HG02885 (cell line): ENCODE measurements around the gene NTNG2.

Experiments used
- ATAC-seq: cut with Tn5 transposase; IDR thresholded peaks from one replicate; pipeline ENCODE4 v1.9.1; 2021; ENCODE audit warnings: mild to moderate bottlenecking; ENCODE audit not compliant: unreplicated experiment, poor library complexity

The NTNG2 gene

DNA sequence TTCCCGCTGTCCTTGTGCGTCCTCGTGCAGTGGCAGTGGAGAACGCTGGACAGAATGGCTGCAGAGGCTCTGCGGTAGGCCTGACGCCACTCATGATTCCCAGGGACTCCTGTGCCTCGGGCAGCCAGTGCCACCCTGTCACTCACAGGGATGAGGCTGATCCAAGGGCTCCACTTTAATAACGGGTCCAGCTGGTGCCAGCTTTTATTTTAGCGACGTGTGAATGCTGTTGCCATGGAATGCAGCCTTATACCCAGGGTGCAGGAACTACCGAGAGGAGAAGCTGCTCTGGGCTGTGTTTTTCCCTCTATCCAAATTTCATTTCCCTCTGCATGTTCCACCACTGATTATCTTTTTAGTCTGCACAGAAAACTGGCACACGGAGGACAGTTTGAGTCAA, 15.8 kb upstream of the NTNG2 start:
- no peak for ATAC-seq

GRCh38 chr9:132146575-132146974, 15.3 kb upstream of the NTNG2 start:
- ATAC-seq = no peak

- no peak for ATAC-seq
These were observed 14.5 kb upstream of the NTNG2 start for GRCh38 chr9:132147331-132147730.

DNA sequence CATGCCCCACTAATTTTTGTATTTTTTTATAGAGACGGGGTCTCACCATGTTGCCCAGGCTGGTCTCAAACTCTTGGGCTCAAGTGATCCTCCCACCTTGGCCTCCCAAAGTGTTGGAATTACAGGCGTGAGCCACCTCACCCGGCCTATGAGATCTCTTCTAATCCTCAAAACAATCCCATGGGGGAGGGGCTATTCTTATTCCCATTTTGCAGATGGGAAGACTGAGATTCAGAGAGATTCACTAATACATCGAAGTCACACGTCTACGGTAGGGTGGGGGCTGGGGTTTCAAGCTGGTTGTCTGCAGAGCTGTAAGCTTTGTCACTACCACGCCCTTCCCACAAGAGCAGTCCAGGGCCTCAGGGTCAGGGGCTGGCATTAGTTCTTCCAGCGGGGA, 14.0 kb upstream of the NTNG2 start:
- ATAC-seq = no peak

DNA sequence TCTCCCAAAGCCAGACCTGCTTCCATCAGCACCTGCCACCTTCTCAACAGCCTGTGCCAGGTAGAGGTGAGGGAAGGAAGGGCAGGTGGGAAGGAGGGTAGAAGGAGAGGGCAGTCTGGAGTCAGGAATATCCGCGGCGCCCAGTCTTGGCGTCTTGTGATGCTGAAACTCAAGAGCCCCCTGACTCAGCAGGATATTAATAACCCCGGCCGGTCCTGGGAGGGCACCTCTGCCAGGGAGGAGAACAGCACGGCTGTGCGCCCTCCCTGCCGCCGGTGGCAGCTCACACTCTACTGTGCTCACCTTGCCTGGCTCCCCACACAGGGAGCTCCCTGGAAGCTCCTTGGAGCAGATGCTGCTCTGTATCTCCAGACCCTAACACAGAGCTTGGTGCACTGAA, 11.6 kb upstream of the NTNG2 start:
- ATAC-seq = no peak

DNA sequence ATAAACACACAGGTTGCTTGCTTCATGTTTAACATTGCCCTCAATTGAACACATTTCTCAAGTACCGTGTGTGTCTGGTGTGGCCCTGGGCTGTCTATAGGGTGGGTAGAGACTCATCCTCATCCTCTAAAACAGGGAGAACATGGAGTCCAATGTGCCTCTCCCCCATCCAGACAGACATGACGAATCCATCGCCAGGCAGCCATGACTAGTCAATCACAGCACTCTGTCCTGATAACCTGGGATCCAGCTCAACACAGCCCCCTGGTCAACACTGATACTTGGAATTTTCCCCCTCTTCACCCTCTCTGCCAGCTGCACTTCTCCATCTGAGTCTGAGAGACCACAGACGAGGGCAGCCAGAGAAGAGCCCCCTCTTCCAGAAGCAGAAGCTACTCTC, 10.7 kb upstream of the NTNG2 start:
- no peak for ATAC-seq

DNA sequence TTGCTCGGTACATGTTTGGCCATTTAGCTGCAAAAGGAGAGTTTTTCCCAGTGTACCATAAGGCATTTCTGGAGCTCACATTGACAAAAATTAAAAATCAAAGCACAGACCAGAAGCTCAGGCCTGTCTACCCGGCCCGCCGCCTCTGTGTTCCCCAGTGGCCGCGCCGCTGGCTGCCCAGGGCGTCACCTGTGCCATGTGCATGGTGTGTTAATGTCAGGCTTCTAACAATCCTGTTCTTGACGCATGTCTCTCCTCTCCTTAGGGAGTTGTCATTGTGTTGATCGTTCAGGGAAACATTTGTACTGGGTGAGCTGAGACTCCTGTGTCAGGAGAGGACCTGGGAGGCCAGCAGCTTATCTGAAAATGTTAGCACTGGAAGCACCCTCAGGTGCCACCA, 9.6 kb upstream of the NTNG2 start:
- ATAC-seq = no peak

- no peak for ATAC-seq
These were observed 6.8 kb upstream of the NTNG2 start for GRCh38 chr9:132154863-132155567.

DNA sequence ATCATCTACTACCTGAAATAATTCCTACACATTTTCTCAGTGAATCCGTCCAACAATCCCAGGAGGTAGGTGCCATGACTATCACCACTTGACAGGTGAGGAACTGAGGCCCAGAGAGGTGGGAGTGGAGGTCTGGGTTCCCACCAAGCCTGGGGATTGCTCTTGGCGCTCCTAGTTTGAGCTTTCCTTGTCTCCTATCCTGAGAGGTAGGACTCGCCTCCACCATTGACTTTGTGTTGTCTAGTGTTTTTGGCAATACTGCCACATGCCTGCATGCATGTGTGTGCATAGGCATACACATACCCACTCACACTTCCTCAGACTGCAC, 6.3 kb upstream of the NTNG2 start:
- no peak for ATAC-seq

- no peak for ATAC-seq
These were observed 5.6 kb upstream of the NTNG2 start for GRCh38 chr9:132156262-132156661.

GRCh38 chr9:132157347-132158116, 4.3 kb upstream of the NTNG2 start:
- no peak for ATAC-seq

- ATAC-seq = no peak
These were observed 786 bp upstream of the NTNG2 start for GRCh38 chr9:132160802-132161742.

DNA sequence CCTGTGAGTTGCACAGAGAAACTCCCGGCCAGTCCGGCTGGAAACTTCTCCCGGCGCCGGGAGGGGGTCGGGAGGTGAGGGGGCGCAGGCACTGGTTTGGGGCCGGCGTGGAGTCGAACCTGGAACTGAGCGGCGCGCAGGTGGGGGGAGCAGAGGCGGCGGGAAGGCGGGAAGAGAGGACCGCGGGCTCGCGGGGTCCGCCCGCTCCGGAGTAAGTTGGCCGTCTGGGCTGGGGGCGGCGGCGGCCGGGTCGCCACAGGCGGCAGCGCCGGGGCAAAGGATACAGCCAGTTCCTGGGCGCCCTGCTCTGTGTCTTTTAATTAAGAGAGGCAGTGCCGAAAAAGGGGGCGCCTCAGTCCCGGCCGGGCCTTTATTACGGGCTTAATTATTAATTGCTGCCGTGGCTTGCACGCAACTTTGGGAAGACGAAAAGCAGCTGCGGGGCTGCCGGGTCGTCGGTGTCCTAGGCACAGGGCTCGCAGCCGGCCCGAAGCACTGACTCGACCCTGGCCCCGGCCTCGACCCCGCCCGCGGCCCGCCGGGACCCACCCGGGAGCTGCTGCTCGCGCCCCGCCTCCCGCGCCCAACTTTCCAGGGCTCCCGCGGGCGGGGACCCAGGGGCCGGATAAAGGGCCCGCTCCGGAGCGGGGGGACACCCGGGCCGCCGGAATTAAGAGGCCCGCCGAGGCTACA, 1.1 kb downstream of the NTNG2 start:
- ATAC-seq = no peak

- no peak for ATAC-seq
These were observed 1.6 kb downstream of the NTNG2 start for GRCh38 chr9:132163457-132163875.

DNA sequence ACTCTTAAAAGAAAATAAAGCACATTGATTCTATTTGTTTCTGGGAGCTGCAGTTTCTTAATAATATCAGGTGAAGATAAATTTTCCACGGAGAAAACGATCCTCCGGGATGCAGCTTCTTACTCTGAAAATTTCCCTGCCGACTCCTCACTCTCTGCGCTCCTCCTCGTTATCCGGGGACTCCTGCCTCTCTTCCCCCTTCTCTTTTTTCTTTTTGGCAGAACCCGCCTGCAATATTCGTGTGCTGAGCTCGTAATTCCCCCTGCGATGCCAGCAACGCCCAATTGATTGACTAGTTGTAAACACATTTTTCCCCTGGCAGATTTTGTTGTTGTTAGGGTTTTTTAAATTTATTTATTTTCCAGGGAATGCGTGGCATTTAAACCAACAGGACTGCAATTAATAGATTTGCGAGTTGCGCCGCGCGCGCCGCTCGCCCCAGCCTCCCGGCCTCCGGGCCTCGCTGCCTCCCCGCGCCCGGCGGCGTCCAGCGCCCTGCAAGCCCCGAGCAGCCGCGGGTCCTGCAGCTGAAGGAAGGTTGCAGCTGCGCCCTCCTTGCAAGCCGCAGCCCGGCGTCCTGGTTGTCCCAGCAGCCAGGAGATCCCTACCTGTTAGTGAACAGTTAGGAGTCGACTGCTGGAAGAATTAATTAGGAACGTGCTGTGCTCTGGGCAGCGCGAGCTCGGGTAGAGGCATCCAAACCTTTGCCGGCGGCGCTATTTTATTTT, 2.2 kb downstream of the NTNG2 start:
- ATAC-seq = no peak

DNA sequence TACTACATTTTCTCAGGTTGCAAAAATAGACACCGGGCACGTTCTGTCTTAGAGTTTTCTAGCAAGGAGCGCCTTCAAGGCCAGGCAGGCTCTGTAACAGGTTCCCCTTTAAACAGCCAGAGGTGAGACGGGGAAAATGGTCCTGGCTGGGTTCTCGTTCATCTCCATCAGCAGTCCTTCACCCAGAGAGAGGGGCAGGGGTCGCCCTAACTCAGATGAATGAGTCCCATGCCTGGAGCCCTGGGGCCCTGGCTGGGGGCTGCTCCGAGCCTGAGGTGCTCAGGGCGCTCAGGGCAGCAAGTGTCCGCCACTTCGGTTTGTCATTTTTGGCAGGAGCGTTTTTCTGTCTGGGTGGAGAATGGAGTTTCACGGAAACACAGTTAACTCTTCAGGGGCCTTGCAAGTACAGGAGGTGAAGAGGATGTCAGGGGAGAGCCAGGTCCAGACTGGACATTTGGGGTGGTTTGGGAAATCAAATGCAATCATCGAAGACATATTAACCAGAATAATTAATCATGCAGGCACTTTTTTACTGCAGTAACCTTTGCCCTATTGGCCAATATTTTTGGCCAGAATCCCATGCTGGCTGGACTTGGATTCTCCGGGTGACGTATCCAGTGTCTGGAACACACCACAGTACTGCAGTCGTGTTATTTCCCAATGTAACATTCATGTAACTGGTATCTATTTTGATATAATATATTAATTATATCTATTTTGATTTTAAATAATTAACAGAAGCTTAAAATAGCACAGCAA, 2.9 kb downstream of the NTNG2 start:
- no peak for ATAC-seq

GRCh38 chr9:132166599-132166998, 4.7 kb downstream of the NTNG2 start:
- ATAC-seq = no peak

GRCh38 chr9:132167192-132167591, 5.3 kb downstream of the NTNG2 start:
- no peak for ATAC-seq

GRCh38 chr9:132168347-132168746, 6.5 kb downstream of the NTNG2 start:
- ATAC-seq = no peak
